Stimulated activated naive CD8-positive, alpha-beta T cell treated with anti-CD3 and anti-CD28 coated beads, Interleukin-15, Interleukin-2, amounts not matched to agents 100 ng/mL and 50 ng/mL, for 24 hours (primary cell): ENCODE measurements around the gene ZBTB48.

Experiments used
- H3K27ac Mint-ChIP-seq: one replicate; pipeline ENCODE4 v1.8.0; 2021; ENCODE audit warnings: mild to moderate bottlenecking, mixed read lengths
- H3K27me3 Mint-ChIP-seq: one replicate; pipeline ENCODE4 v1.8.0; 2021; ENCODE audit warnings: mixed read lengths
- H3K36me3 Mint-ChIP-seq: one replicate; pipeline ENCODE4 v1.8.0; 2021; ENCODE audit warnings: low read depth, mixed read lengths
- H3K4me1 Mint-ChIP-seq: one replicate; pipeline ENCODE4 v1.8.0; 2021; ENCODE audit warnings: low read depth, mixed read lengths
- H3K4me3 Mint-ChIP-seq: one replicate; pipeline ENCODE4 v1.8.0; 2021; ENCODE audit warnings: mild to moderate bottlenecking, mixed read lengths
- H3K9me3 Mint-ChIP-seq: one replicate; pipeline ENCODE4 v1.8.0; 2021; ENCODE audit warnings: mixed read lengths

The ZBTB48 gene

GRCh38 chr1:6579374-6580118 is at the start of gene ZBTB48:
Gene ZBTB48 (plus strand): TSS chr1:6579994. CDS start chr1:6580610, 616 bp downstream.
- Mint-ChIP-seq H3K4me3 (peak within 1 kb of the TSS; percentile 92), H3K4me1 (peaks cover 36% of the 10 kb centered on the region), H3K27me3 (no peaks in the 10 kb centered on the region), H3K27ac (peak within 1 kb of the TSS; percentile 93), H3K9me3 (no peaks in the 10 kb centered on the region), H3K36me3 (peaks cover 5% of the 10 kb centered on the region)

- H3K9me3 Mint-ChIP-seq: no peaks in the 10 kb centered on the region
- H3K27me3 Mint-ChIP-seq: no peaks in the 10 kb centered on the region
- H3K4me3 Mint-ChIP-seq: no peak overlapping the region
Measured at GRCh38 chr1:6530504-6531160, 49.2 kb upstream of the ZBTB48 start.

GRCh38 chr1:6531996-6532395 is 47.8 kb upstream of the ZBTB48 start:
- Mint-ChIP-seq H3K4me1 (no peaks in the 10 kb centered on the region), H3K27me3 (no peaks in the 10 kb centered on the region), H3K36me3 (peaks cover 59% of the 10 kb centered on the region), H3K27ac (no peak overlapping the region), H3K9me3 (no peaks in the 10 kb centered on the region), H3K4me3 (no peak overlapping the region)

More at GRCh38 chr1:6530504-6531160, 49.2 kb upstream of the ZBTB48 start:
- Mint-ChIP-seq H3K4me1 (no peaks in the 10 kb centered on the region), H3K36me3 (peaks cover 65% of the 10 kb centered on the region), H3K27ac (no peak overlapping the region)

GRCh38 chr1:6534248-6534822 is 45.5 kb upstream of the ZBTB48 start:
- no peaks in the 10 kb centered on the region for H3K9me3 Mint-ChIP-seq
- no peaks in the 10 kb centered on the region for H3K27me3 Mint-ChIP-seq
- H3K4me3 Mint-ChIP-seq: no peak overlapping the region
- peaks cover 57% of the 10 kb centered on the region for H3K36me3 Mint-ChIP-seq
- peak overlapping the region; percentile 33 for H3K27ac Mint-ChIP-seq
- H3K4me1 Mint-ChIP-seq: no peaks in the 10 kb centered on the region

- no peak overlapping the region for H3K27ac Mint-ChIP-seq
- H3K4me3 Mint-ChIP-seq: no peak overlapping the region
- no peaks in the 10 kb centered on the region for H3K4me1 Mint-ChIP-seq
- H3K36me3 Mint-ChIP-seq: peaks cover 61% of the 10 kb centered on the region
- H3K27me3 Mint-ChIP-seq: no peaks in the 10 kb centered on the region
- H3K9me3 Mint-ChIP-seq: no peaks in the 10 kb centered on the region
Measured at GRCh38 chr1:6535214-6535613, 44.6 kb upstream of the ZBTB48 start.

- H3K4me1 Mint-ChIP-seq: no peaks in the 10 kb centered on the region
- no peaks in the 10 kb centered on the region for H3K9me3 Mint-ChIP-seq
- peaks cover 63% of the 10 kb centered on the region for H3K36me3 Mint-ChIP-seq
- H3K27ac Mint-ChIP-seq: no peak overlapping the region
- no peak overlapping the region for H3K4me3 Mint-ChIP-seq
- no peaks in the 10 kb centered on the region for H3K27me3 Mint-ChIP-seq
Measured at GRCh38 chr1:6536291-6536690, 43.5 kb upstream of the ZBTB48 start.

- Mint-ChIP-seq H3K4me3 (no peak overlapping the region), H3K4me1 (no peaks in the 10 kb centered on the region), H3K27me3 (no peaks in the 10 kb centered on the region), H3K36me3 (peaks cover 50% of the 10 kb centered on the region), H3K9me3 (no peaks in the 10 kb centered on the region), H3K27ac (peak overlapping the region; percentile 26)
Measured at GRCh38 chr1:6538956-6539355, 40.8 kb upstream of the ZBTB48 start.

GRCh38 chr1:6544831-6545230 is 35.0 kb upstream of the ZBTB48 start:
- Mint-ChIP-seq H3K27me3 (no peaks in the 10 kb centered on the region), H3K36me3 (peaks cover 66% of the 10 kb centered on the region), H3K9me3 (no peaks in the 10 kb centered on the region), H3K4me1 (peaks cover 34% of the 10 kb centered on the region), H3K27ac (peak overlapping the region; percentile 86), H3K4me3 (peak overlapping the region; percentile 8)

- Mint-ChIP-seq H3K4me1 (peaks cover 34% of the 10 kb centered on the region), H3K27ac (peak overlapping the region; percentile 86), H3K9me3 (no peaks in the 10 kb centered on the region), H3K36me3 (peaks cover 70% of the 10 kb centered on the region), H3K27me3 (no peaks in the 10 kb centered on the region), H3K4me3 (peak overlapping the region; percentile 8)
Measured at GRCh38 chr1:6545276-6546112, 34.3 kb upstream of the ZBTB48 start.

GRCh38 chr1:6546326-6546725 is 33.5 kb upstream of the ZBTB48 start:
- Mint-ChIP-seq H3K9me3 (no peaks in the 10 kb centered on the region), H3K27ac (peak overlapping the region; percentile 86), H3K4me3 (peak overlapping the region; percentile 29), H3K36me3 (peaks cover 65% of the 10 kb centered on the region), H3K4me1 (peaks cover 34% of the 10 kb centered on the region), H3K27me3 (no peaks in the 10 kb centered on the region)

GRCh38 chr1:6547301-6547700 is 32.5 kb upstream of the ZBTB48 start:
- Mint-ChIP-seq H3K27ac (peak overlapping the region; percentile 86), H3K4me1 (peaks cover 38% of the 10 kb centered on the region), H3K36me3 (peaks cover 57% of the 10 kb centered on the region), H3K4me3 (no peak overlapping the region), H3K9me3 (no peaks in the 10 kb centered on the region), H3K27me3 (no peaks in the 10 kb centered on the region)

GRCh38 chr1:6554031-6554906 is 25.5 kb upstream of the ZBTB48 start, which contains the start of gene NOL9:
Gene NOL9 (minus strand): TSS chr1:6554513. CDS start chr1:6554502, 11 bp downstream.
- no peaks in the 10 kb centered on the region for H3K27me3 Mint-ChIP-seq
- peak within 1 kb of the TSS; percentile 85 for H3K4me3 Mint-ChIP-seq
- peak within 1 kb of the TSS; percentile 86 for H3K27ac Mint-ChIP-seq

GRCh38 chr1:6554907-6555778 is 24.7 kb upstream of the ZBTB48 start, which contains the start of gene TAS1R1:
Gene TAS1R1 (plus strand): TSS chr1:6555307. CDS start chr1:6555374, 67 bp downstream.
- Mint-ChIP-seq H3K36me3 (peaks cover 9% of the 10 kb centered on the region), H3K4me3 (peak within 1 kb of the TSS; percentile 85), H3K27me3 (no peaks in the 10 kb centered on the region), H3K9me3 (no peaks in the 10 kb centered on the region), H3K27ac (no peak within 1 kb of the TSS), H3K4me1 (peaks cover 20% of the 10 kb centered on the region)

More at GRCh38 chr1:6554031-6554906, 25.5 kb upstream of the ZBTB48 start, which contains the start of gene NOL9:
- Mint-ChIP-seq H3K9me3 (no peaks in the 10 kb centered on the region), H3K4me1 (peaks cover 20% of the 10 kb centered on the region), H3K36me3 (peaks cover 17% of the 10 kb centered on the region)
